SK-N-MC (cell line): ENCODE measurements around the gene COL21A1.

ENCODE experiments used
- EZH2 ChIP-seq: fragments of 200-600 bp; sonication (generic); IDR thresholded peaks from one replicate; pipeline ENCODE4 v1.6.1; 2017; ENCODE audit warnings: antibody characterized with exemption
- POLR2AphosphoS5 ChIP-seq: IDR thresholded peaks from 2 replicates; pipeline ENCODE4 v1.6.1; 2012; ENCODE audit warnings: mild to moderate bottlenecking, low read depth, low read length, borderline replicate concordance

DNA sequence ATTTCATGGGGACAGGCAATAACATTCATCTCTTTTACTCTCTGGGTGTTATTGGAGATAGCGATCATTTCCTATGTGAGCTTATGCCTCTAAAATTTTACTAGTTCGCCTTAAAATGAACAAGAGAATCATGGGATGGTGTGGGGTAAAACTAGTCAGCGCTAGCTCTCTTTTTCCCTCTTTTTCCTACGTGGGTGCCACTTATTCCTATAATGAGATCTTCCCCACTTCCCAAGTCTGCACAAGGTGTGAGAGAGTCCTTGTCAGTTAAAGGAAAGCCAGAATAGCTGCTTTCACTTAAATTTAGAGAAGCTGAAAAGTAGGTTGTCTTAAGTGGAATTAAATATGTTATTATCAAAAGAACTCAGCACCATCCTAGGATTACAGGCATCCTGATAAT, 198.8 kb downstream of the COL21A1 start:
- TF ChIP-seq EZH2 (no peak), POLR2AphosphoS5 (no peak)
